Fibroblast of skin of left quadriceps (primary cell): ENCODE results near the gene HHAT.
"Not testable (repeated sequence)": the region's sequence is repeated elsewhere in the genome, so short reads cannot be mapped to it uniquely, and the experiment has no call there.

Source experiments
- DNase-seq, 2 experiments: peaks; one replicate each; pipeline ENCODE4 v3.0.0-alpha.2; 2013; ENCODE audit warnings: low read depth in 2 of 2

Gene HHAT

GRCh38 chr1:210645582-210646257 lies 317.0 kb downstream of the HHAT start:
- DNase-seq = no peak

- DNase-seq = no peak
These were observed 317.5 kb downstream of the HHAT start for GRCh38 chr1:210646258-210646616.

GRCh38 chr1:210647406-210648333 lies 319.0 kb downstream of the HHAT start:
- DNase-seq = peak; percentile 58 to 61

GRCh38 chr1:210648588-210649269 lies 320.0 kb downstream of the HHAT start:
- DNase-seq = no peak

GRCh38 chr1:210650403-210650802 lies 321.7 kb downstream of the HHAT start:
- DNase-seq = no peak

- DNase-seq = no peak
These were observed 323.7 kb downstream of the HHAT start for GRCh38 chr1:210652329-210652954.

GRCh38 chr1:210653771-210654170 lies 325.1 kb downstream of the HHAT start:
- DNase-seq = no peak

GRCh38 chr1:210654176-210654981 lies 325.7 kb downstream of the HHAT start:
- no peak for DNase-seq

- DNase-seq = no peak
These were observed 326.8 kb downstream of the HHAT start for GRCh38 chr1:210655511-210655910.

GRCh38 chr1:210657806-210658205 lies 329.1 kb downstream of the HHAT start:
- DNase-seq = no peak

- not testable (repeated sequence) for DNase-seq
These were observed 332.8 kb downstream of the HHAT start for GRCh38 chr1:210661520-210661919.

- no peak for DNase-seq
These were observed 333.8 kb downstream of the HHAT start for GRCh38 chr1:210662291-210663050.

- DNase-seq = no peak
These were observed 335.2 kb downstream of the HHAT start for GRCh38 chr1:210663730-210664573.

- DNase-seq = no peak
These were observed 341.2 kb downstream of the HHAT start for GRCh38 chr1:210669951-210670350.

GRCh38 chr1:210674151-210674550 lies 345.4 kb downstream of the HHAT start:
- no peak for DNase-seq

- no peak for DNase-seq
These were observed 347.8 kb downstream of the HHAT start for GRCh38 chr1:210676539-210676938.

GRCh38 chr1:210677533-210677932 lies 348.8 kb downstream of the HHAT start:
- no peak for DNase-seq

GRCh38 chr1:210678306-210678705 lies 349.6 kb downstream of the HHAT start:
- DNase-seq = no peak

- peak in 1 of 2 experiments; percentile 7 for DNase-seq
These were observed 352.5 kb downstream of the HHAT start for GRCh38 chr1:210681158-210681557.
